ENCODE results near the gene CNIH4.

- no peak for TF ChIP-seq POLR2A (IDR thresholded peaks at IDR 0.05)
- no peak for TF ChIP-seq CTCF (IDR thresholded peaks at IDR 0.05)
Observed at GRCh38 chr1:224321706-224322105, 35.0 kb upstream of the CNIH4 start.
